ENCODE measurements around the gene TPCN2.

GRCh38 chr11:69129053-69129452 lies 80.3 kb downstream of the TPCN2 start:
- TF ChIP-seq, protein P1, sequence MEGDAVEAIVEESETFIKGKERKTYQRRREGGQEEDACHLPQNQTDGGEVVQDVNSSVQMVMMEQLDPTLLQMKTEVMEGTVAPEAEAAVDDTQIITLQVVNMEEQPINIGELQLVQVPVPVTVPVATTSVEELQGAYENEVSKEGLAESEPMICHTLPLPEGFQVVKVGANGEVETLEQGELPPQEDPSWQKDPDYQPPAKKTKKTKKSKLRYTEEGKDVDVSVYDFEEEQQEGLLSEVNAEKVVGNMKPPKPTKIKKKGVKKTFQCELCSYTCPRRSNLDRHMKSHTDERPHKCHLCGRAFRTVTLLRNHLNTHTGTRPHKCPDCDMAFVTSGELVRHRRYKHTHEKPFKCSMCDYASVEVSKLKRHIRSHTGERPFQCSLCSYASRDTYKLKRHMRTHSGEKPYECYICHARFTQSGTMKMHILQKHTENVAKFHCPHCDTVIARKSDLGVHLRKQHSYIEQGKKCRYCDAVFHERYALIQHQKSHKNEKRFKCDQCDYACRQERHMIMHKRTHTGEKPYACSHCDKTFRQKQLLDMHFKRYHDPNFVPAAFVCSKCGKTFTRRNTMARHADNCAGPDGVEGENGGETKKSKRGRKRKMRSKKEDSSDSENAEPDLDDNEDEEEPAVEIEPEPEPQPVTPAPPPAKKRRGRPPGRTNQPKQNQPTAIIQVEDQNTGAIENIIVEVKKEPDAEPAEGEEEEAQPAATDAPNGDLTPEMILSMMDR (conservative IDR thresholded peaks at IDR 0.05; ENCODE audit: low read depth, low read length), result no peak
- no peak for TF ChIP-seq EZH2 (IDR thresholded peaks at IDR 0.05; ENCODE audit: borderline replicate concordance, low read depth, low read length, poor library complexity, severe bottlenecking)

All from A673 (cell line).